HG03520 (cell line): ENCODE results near the gene SPDEF.

Experiments used
- ATAC-seq: cut with Tn5 transposase; IDR thresholded peaks from one replicate; pipeline ENCODE4 v1.9.1; 2021; ENCODE audit warnings: mild to moderate bottlenecking, moderate library complexity; ENCODE audit not compliant: unreplicated experiment

Gene SPDEF

DNA sequence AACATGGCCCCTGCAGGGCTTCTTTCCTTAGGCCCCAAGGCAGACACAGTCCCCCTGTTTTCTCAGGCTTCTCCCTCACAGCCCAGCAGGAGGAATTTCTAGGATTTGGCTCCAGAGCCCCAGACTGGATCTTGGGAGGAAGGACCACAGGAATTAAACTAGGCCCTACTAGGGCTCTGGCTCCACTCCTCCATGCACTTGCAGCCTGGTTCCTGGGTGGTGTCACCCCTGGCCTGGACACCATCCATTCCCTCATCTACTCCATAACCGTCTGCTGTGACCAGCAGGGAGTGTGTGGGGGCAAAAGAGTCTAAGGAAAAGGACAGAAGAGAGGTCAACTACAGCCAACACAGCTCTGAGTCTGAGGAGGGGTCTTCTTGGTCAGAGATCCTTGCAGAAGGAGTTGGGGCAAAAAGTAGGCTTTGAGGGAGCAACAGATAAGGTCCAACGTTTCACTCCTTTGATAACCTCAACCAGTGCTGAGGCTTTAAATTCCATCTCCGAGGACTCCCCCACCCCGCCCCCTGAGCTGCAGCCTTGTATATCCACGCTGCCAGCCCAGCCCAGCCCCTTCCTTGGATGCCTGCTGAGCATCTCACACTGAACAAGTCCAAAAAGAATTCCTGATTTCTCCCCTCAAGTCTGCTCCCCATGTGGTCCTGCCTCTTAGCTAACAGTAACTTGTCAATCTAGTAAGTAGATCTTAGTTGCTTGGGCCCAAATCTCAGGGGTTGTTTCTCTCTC, 27.9 kb upstream of the SPDEF start:
- ATAC-seq, result no peak

DNA sequence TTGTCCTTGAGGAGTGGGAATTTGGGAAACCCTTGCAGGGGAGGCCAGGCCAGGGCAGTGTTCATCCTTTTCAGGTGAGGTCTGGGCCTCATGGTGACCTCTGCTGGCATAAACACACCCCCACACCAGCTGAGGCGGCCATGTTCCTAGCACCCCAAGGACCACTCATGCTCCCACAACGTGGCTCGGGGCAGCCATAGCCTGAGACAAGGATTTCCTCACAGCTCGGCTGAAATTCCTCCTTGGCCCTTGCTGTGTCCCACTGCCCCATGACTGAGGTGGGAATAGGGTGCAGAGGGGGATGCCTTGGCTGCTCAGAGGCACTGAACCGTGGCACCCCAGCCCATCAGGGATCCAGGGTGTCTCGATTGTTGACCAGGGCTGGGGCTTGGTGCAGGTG, 27.3 kb upstream of the SPDEF start:
- no peak for ATAC-seq

DNA sequence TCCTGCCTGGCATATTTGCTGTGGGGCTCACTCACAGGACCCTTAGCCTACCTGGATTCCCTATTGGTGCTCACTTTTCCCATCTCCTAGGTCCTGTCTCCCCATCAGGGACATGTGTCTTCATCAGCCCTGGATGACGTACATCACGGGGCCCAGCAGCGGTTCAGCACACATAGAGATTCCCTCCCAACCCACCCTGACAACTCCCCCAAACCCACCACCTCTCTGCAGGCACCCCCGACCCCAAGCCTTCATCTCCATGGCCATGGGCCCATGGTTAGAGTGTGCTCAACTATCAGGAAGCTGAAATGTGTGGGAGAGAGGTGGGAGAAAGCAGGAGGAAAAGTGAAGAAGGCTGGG, 25.4 kb upstream of the SPDEF start:
- ATAC-seq, result no peak

DNA sequence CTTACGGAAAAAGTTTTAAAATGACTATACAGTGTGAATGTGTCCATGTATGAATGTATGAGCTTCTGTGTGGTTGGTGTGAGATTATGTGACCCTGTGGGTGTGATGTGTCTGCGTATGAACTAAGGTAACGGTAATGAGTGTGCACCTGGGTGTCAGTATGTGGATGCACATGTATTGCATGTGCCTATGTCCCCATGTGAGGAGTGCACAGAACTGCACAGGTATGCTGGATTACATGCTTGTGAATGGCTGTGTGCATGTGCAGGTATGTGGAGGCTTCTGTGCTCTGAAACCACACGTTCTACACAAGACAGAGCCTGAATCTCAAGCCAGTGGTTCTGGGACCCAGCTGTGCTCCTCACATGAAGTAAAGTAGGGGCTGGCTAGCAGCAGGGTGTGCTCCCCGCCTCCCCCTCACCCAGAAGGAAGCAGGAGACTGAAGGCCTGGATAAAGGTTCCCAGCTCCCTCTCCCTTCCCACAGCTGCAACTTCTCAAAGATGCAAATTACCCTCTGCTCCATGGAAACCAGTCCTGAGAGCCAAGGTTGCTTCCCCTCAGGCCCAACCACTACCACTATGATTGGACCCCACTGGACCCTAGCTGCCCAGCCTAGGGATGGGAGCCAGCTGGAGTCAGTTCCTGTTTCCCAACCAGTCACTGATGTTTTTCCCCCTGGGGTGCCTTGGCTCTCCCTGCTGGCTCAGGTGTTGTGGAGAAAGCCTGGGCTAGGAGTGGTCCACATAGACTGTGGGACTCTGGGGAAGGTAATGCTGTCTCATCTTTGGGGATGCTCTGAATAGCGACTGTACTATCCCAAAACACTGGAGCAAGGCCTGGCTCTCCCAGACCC, 24.8 kb upstream of the SPDEF start:
- no peak for ATAC-seq

DNA sequence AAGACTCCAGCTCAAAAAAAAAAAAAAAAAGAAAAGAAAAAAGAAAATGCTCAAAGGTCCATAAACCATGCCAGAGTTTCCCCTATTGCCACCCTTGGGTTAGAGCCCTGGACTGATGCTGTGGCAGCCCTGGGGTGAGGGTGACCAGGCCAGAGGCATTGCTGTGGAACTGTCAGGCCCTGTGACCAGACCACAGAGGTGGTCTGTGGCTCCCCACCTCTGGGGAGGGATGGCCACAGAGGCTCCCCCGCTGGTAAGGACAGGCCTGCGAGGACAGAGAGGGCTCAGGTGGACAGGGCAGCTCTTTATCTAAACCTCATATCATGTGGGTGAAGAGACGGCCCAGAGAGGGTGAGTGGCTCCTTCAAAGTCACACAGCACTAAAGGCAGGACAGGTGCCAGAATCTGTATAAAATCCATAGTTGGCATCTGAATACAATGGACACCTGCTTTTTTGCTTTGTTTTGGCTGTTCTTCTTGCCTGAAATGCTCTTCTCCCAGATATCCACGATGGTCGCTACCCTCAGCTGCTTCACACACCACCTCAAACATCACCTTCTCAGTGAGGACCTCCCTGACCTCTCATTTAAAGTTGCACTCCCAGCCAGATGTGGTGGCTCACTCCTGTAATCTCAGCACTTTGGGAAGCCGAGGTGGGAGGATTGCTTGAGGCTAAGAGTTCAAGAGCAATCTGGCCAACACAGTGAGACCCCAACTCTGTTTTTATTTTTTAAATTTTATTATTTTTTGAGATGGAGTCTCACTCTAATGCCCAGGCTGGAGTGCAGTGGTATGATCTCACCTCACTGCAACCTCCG, 22.5 kb upstream of the SPDEF start:
- no peak for ATAC-seq

DNA sequence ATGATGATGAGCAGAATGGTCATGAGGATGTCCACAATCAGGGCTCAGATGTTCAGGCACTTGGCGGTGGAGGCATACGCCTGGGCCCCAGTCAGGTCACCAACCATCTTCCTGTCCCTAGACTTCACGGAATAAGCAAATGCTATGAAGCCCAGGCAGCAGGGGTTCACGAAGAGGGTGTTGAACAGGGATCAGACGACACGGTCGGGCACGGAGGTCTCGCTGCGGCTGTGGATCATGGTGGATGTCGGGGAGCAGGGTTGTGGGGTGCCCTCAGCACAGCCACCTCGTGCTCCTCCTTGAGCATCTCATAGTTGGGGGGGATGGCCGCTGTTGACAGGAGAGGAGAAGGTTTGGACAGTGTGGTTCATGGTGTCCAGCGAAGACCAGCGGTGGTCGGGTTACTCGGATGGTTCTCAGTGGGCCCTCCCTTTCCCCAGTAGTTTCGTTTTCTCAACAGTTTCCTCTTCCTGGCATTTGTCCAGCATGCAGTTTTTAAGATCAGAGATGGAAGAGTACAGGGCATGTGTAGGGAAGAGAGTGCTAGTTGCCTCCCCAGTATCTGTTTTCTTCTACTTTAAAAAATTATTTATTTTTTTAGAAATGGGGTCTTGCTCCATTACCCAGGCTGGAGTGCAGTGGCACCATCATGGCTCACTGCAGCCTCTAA, 20.3 kb upstream of the SPDEF start:
- no peak for ATAC-seq

DNA sequence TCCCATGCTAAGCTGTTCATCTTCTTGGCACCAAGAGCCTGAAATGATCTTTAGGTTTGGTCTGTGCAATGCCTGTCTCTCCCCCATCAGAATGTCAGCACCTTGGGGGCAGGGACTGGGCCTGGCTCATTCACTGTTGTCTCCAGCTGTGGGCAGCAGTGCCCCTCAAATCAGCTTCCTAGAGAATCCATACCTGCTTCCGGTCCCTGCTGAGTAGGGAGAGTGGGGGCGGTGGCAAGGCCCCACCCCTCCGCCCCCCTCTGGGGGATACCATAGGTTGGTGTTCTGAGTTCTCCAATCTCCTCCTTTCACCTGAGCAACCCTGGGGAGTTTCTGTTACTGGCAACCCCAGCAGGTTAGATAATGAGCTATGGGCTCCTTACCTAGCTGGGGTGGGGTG, 19.2 kb upstream of the SPDEF start:
- ATAC-seq, result no peak

DNA sequence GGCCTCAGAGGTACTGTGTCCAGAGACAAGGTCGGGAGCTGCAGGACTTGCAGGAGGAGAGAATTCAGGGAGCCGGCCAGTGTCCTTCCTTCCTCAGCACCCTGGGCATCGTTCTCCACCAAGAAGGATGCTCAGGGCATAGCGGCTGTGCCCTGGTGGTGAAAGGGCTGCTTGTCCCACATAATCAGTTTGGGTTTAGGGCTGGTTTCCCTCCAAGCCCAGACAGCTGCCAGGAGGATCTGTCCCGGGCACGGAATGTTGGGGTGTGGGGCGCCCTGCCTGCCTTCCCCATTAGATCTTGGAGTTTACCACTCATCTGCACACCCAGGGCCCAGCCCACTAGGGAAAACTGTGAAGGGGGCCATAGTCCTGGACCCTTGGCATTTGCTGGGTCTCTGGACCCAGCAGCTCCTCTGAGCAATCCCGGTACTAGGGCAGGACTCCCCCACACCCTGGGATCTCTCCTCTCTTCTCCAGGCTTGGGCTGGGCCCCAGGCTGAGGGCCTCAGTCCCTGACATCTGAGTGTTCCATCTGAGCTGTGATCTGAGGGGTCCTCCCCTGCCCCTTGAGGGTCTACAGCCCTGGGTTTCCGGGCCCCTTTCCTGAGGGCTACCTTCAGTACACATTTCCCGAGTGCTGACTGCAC, 18.6 kb upstream of the SPDEF start:
- no peak for ATAC-seq

DNA sequence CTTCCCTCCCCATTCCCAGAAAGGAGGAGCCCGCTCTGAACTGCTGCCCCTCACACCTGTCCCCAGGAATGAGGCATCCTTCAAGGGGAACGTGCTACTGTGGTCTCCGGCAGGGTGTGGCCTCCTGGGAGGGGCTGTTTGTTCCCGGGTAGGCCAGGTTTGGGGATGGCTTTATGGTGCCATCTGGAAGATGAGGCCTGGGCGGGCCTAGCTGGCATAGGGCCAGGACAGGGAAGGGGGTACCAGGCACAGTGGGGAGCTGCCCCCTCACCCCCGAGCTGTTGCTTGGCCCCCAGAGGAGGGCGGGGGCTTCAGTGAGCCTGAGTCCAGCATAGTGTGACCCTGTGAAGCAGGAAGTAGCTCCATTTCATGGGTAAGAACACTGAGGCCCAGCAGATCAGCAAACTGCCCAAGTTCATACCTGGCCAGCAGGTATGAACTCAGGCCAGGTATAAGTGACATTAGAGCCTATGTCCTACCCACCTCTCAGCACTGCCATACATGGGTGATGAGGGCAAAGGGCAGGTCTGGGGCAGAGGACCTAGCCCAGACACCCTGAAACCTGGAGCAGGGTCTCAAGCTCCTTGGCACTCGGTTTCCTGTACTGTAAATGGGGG, 17.5 kb upstream of the SPDEF start:
- no peak for ATAC-seq

DNA sequence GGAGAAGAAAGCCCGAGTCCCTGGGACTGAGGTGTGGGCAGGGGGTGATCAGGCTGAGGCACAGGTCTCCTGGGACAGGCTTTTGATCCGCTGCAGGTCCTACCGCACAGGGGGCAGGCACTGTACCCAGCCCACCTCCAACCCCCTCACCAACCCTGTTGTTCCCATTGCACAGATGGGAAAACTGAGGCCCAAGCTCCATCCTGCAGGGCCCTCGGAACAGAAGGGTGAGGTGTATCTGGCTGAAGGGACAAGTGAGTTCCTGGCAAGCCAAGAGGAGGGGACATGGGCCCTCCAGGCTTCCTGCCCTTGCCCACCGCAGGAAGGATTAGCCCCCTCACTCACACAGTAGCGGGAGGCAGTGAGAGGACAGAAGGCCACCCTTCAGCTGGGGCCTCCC, 16.5 kb upstream of the SPDEF start:
- no peak for ATAC-seq

DNA sequence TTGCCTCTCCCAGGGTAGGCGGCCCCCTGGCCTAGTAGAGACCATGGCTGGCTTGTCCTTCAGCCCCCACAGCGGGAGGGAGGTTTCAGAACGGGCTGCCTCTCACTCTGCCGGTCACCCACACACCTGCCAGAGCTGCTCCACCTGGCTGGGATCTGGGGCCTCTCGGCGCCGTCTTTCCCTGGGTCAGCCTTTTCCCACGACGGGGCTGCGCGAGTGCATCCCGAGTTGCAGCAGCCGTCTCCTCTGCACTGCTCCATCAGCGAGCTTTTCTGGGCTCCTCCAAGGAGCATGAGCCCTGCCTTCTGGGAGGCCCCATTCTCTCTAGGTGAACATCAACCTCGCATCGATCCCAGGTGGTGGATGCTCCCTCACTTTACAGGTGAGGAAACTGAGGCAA, 15.9 kb upstream of the SPDEF start:
- ATAC-seq, result no peak

DNA sequence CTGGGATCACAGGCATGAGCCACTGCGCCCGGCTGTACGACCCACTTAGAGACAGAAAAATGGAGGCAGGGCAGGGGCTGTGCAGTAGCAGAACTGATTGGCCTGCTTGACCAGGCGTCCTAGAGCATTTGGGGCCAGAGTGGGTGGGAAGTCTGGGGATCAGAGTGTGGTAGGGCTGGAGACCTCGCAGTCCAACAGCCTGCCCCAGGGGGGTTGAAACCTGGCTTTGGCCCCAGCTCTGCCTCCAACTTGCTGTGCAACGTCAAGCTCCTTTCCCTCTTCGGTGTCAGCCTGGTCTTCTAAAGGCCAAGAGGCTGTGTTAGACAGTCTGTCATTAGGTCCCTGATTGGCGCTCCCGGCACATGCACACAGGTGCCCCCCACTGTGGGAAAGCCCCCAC, 15.3 kb upstream of the SPDEF start:
- ATAC-seq, result no peak

DNA sequence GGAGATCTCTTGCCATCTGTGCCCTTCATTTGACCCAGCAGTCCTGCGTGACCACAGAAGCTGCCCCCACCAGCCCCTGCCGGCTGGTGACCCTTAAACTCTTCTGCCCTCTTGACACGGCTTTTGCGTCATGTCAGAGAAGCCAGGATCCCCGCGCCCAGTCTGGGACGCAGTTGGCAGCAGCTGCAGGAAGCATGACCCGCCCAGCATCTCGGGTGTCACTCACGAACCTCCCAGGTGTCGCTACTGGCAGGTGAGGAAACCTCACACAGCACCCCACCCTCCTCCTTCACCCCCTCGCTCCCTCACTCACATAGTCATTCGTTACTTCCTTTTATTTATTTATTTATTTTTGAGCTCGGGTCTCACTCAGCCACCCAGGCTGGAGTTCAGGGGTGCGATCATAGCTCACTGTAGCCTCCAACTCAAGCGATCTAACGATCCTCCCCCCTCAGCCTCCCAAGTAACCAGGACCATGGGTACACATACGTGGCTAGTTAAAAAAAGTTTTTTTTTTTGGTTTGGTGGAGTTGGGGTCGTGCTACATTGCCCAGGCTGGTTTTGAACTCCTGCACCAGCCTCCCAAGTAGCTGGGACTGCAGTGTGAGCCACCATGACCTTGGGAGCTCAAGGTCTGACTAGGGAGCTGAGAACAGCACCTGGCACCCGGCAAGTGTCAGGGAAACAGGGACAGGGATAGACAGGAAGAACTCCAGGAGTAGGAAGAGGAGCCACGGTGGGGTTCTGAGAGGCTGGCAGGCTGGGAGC, 14.1 kb upstream of the SPDEF start:
- ATAC-seq, result no peak

DNA sequence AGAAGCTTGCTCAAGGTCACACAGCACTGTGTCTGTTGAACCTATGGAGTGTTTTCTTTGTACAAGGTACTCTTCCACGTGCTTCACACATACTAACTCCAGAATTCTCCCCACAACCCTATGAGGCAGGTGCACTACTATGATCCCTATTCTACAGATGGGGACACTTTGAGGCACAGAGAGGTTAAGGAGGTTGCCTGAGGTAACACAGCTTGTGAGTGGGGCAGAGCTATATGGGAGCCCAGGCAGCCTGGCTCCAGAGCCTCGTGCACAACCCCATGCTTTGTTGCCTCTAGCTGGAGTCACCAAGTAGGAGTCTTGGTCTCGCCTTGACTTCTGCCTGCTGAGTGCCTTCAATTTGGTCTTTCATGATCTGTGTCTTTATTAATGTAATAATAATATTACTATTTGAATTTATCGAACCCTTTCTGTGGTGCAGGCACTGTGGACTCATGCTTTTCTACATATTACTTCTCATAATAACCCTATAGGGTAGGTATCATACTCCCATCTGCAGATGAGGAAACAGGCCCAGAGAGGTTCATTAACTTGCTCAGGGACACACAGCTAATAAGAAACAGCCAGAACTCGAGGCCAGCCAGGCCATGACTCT, 13.3 kb upstream of the SPDEF start:
- ATAC-seq, result no peak

DNA sequence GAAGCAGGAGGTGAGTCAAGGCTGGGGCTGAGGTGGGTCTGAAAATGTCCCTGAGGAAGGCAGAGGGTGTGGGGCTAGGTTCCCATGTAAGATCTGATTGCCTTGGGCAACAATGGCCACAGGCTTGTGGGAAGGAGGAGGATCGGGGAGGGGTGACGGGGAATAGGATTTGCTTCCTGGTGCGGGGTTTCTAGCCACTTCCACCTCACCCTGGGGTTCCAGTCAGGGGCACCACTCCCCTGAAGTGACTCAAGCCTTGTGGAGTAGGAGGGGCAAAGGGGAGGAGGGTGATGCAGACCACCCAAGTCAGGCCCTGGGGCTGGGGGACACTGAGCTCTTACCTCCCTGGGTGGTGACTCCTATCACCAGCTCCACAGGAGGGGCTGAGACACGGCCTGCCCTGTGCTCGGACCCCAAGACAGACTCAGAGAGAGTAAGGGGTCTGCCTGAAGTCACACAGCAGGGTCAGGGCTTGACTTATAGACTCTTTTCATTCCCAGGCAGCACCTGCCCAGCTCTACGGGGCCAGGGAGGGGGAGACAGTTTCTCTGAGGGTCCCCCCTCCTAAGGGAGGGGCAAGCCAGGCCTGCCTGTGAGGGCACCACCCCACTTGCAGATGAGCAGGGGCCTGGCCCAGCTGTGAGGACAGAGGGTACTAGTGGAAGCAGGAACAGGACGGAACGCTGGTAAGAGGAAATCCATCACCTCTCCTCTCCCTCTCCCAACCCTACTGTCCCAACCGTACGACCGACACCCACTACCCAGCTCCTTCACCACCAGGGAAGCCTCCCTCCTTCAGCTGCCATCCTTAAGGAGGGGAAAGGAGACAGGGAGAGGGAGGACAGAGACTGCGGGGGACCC, 12.4 kb upstream of the SPDEF start:
- no peak for ATAC-seq

DNA sequence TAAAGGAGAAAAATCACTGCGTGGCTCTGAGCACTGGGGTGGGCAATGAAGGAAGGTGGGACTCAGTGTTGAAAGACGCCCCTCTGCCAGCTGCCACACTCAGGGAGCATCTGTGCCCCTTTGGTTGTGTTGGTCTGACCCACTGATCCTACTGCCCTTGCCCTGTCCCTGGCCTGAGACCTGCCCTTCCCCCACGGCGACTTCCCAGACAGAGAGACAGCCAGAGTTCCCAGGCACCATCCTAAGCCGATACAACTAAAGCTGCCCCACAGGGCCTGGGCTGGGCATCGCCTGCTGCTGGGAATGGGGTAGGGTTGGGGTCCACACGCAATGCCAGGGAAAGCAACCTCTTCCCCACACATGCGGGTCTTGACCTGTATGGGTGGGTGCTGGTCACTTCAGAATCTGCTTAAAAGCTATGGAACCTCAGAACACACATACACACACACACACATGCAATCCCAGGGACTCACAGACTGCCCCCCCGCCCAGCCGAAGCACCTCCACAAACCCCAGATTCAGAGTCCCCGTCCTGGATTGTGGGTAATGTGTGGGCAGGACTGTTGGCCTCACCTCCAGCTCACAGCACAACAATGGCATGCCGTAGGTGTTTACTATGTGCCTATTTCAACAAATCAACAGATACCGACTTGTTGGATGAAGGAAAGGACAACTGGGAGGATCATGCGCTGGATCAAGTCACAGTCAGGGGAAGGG, 10.9 kb upstream of the SPDEF start:
- ATAC-seq, result no peak

DNA sequence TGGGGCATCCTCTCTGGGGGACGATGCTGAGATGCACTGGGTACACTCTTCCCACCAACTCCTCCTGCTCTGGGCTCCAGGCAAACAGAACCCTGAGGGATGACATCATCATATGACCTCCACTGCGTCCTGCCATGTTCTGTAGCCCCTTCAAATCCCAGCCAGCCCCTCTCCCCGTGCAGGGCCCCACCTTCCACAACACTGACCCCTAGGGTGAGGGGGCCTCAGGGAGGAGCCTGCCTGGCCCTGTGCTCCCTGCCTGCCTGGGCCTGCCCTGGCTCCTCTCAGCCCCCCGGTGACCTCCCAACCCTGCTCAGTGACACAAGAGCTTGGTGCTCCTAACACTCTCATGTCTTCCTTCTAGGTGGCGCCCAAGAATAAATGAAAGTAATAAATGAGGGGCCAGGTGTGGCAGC, 9.6 kb upstream of the SPDEF start:
- ATAC-seq, result no peak
